Body of pancreas (tissue), 4 donors: Measurements from ENCODE around the gene LTA.

Experiments
- CTCF ChIP-seq, 7 experiments: fragments of 450-650 bp in 4 of 7; fragments of 200-600 bp in 3 of 7; sonication (generic) in 3 of 7; IDR thresholded peaks; one replicate each; pipeline ENCODE4 v1.5.1; 2016 to 2019; ENCODE audit warnings: antibody characterized with exemption in 7 of 7
- POLR2A ChIP-seq, 3 donors: fragments of 450-650 bp; IDR thresholded peaks; one replicate each; pipeline ENCODE4 v1.6.1; 2016; ENCODE audit warnings: antibody characterized with exemption in 3 of 3, mild to moderate bottlenecking in 2 of 3

- TF ChIP-seq CTCF (IDR thresholded peaks at IDR 0.05) = no peak
- TF ChIP-seq POLR2A (IDR thresholded peaks at IDR 0.05) = no peak
These were observed 30.9 kb upstream of the LTA start for GRCh38 chr6:31541059-31541657.
